Cerebellar cortex (tissue), 1 donor: ENCODE results near the gene CTNS.

ENCODE experiments used
- DNase-seq: peaks from one replicate; pipeline ENCODE4 v3.0.0-alpha.2; 2015; ENCODE audit warnings: low spot score

The CTNS gene

DNA sequence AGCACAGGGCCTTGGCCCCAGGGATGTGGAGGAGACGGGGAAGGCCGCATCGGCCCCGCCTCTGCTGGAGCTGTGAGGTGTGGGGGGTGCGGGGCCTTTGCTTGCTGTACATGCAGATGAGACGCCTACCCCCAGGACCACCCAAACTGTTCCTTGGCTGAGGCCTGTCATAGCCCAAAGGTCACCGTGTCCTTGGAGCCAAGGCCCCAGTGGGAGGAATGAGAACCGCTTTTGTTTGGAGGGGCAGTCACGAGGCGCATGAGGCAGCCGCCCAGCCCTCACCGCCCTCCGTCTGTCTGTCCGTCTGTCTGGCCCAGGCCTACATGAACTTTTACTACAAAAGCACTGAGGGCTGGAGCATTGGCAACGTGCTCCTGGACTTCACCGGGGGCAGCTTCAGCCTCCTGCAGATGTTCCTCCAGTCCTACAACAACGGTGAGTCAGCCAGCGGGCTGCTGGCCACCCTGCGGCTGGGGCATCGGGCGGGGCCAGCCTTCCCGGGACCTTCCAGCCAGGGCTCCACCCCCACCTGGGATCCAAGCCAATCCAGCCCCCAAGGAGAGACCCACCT, 23.1 kb downstream of the CTNS start:
- no peak for DNase-seq

GRCh38 chr17:3660311-3660891, 23.8 kb downstream of the CTNS start:
- no peak for DNase-seq

DNA sequence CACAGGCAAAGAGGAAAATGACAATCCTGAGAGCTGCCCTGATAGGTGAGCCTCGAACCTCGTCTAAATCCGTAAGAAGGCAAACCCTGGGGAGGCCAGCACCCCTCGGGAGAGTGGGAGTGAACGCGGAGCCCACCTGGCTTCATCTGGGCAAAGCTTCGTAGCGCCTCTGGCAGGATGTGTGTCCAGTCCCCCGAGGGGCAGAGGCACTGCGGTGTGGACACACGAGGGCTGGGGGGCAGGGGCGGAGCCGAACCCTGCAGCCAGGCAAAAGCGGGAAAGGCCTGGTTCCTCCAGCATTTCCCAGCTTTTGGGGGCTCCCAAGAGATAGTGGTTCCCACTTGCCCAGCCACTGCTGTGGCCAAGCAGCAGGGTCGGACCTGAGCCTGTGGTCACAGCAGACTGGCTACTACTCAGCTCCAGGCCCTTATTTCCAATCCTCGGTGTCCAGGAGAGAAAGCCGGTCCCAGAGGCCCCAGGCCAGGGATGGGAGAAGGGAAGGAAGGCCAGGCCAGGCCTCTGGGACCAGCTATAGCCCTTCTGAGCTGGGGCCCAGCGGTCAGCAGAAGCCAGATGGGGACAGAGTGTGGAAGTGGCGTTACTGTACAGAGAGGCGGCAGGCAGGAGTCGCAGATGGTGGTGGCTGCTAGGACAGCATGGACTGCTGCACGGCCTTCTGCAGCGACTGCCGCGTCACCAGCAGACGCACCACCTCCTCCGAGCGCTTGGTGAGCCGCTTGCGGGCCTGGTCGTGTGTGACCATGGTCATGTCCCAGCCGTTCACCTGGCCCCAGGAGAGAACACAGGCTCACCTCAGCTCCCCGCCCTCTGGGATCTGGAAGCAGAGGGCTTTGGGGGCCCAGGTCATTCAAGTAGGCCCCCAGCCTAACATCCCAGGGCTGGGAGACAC, 26.8 kb downstream of the CTNS start:
- no peak for DNase-seq

GRCh38 chr17:3665834-3666233, 29.3 kb downstream of the CTNS start:
- DNase-seq, result no peak

- DNase-seq, result no peak
Measured at GRCh38 chr17:3666516-3666915, 30.0 kb downstream of the CTNS start.

GRCh38 chr17:3667366-3668278, 31.1 kb downstream of the CTNS start:
- peak; percentile 63 for DNase-seq

- peak; percentile 98 for DNase-seq
Measured at GRCh38 chr17:3668279-3669084, 31.9 kb downstream of the CTNS start, which contains the start of the genes EMC6 and TAX1BP3. Gene EMC6 (plus strand): TSS chr17:3668812. CDS start chr17:3669147, 335 bp downstream. Gene TAX1BP3 (minus strand): TSS chr17:3668578. CDS start chr17:3668526, 52 bp downstream.

- DNase-seq, result no peak
Measured at GRCh38 chr17:3669085-3669347, 32.5 kb downstream of the CTNS start.

DNA sequence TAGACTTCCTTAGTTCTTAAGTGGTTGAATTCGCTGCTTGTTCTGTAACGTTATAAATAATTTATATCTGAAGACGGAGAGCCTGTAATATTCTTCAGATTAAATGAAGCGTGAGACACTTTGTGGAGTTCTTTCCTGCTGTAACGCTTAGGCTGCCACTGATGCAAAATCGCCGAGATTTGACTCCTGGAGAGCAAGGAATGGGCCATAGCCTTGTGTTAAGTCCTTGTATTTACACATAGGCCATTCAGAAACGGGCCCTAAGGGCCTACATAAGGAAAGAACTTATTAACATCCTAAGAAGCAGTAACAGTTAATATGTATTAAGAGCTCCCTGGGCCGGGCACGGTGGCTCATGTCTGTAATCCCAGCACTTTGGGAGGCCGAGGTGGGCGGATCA, 33.0 kb downstream of the CTNS start:
- no peak for DNase-seq

DNA sequence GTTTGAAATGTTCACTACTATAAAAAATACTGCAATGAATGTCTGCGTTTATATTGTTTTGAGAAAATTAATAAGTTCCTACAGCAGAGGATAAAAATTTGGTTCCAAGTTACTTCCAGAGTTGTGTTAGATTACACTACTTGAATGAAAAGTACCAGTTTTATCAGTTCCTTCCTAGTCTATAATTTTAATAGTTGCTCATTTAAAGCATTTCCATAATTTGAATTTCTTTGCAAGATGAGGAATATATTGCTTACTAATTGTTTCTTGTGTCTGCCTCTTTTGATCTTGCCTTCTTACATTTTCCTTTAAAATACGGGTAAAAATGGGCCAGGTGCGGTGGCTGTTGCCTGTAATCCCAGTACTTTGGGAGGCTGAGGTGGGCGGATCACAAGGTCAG, 36.0 kb downstream of the CTNS start:
- DNase-seq, result no peak

DNA sequence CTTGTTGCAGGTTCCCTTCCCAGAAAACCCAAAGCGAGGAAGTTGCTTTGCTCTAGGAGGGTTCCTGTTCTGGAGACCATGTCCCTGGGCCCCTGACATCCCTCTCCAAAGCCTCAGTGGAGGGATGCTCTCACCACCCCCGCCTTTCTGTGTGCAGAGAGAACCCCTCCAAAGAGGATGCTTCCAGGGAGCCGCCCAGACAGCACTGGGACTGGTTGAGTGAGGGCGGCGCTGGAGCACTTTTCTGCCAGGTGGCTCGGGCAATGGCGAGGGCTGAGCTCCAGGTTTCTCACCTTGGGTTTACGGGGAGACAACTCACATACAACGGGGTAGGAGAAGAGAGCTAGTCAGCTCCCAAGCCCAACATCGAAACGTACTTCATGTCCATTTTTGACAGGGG, 39.3 kb downstream of the CTNS start:
- DNase-seq, result no peak

- DNase-seq, result peak; percentile 41
Measured at GRCh38 chr17:3678095-3678820, 41.7 kb downstream of the CTNS start.

- no peak for DNase-seq
Measured at GRCh38 chr17:3678821-3679530, 42.4 kb downstream of the CTNS start.

- no peak for DNase-seq
Measured at GRCh38 chr17:3679531-3680126, 43.1 kb downstream of the CTNS start.

DNA sequence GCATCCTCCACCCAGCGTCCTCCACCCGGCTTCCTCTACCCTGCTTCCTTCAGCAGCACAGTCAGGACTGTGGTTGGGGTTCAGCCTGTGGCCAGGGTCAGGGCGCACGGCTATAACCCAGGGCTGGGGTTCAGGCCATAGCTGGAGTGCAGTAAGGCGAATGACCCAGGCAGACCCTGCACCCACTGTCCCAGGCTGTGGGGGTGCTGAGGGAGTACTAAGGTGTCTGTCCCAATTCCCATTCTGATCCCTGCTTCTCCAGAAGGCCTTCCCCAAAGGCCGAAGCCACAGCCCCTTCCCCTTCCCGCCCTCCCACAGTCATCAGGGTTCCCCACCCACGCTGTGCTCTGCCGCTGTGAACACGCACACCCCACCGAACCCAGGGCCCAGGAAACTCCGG, 44.5 kb downstream of the CTNS start:
- DNase-seq, result no peak

- no peak for DNase-seq
Measured at GRCh38 chr17:3681565-3681964, 45.0 kb downstream of the CTNS start.

DNA sequence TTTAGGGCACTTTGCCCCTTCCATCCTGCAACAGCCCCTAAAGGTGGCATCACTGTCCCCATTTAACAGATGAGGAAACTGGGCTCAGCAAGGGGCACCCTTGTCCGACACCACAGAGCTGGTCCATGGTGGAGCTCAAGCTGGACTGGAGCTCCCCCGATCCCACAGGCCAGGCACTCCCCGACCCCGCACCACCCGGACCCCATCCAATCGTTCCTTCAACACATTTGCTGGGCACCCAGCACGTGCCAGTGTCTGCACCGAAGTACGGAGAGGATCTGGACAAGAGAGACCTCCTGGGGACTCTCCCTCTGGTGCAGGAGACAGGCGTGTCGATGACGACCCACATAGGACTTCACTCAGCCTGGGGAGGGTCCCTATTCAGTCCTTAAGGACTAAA, 45.5 kb downstream of the CTNS start:
- no peak for DNase-seq

- no peak for DNase-seq
Measured at GRCh38 chr17:3683054-3683511, 46.5 kb downstream of the CTNS start.

- DNase-seq, result no peak
Measured at GRCh38 chr17:3685174-3685573, 48.6 kb downstream of the CTNS start.
